Stomach (tissue), 4 donors: ENCODE data around the gene KRTAP4-1.
"Not testable (repeated sequence)": the region's sequence is repeated elsewhere in the genome, so short reads cannot be mapped to it uniquely, and the experiment has no call there.

ENCODE experiments used
- EP300 ChIP-seq: sonication (generic); formaldehyde crosslinking; IDR thresholded peaks from one replicate; pipeline ENCODE4 v1.6.1; 2017; ENCODE audit warnings: antibody characterized with exemption
- POLR2A ChIP-seq, 4 donors: fragments of 450-650 bp; IDR thresholded peaks; one replicate each; pipeline ENCODE4 v1.6.1; 2016; ENCODE audit warnings: antibody characterized with exemption in 4 of 4, control low read depth in 2 of 4, mild to moderate bottlenecking in 1 of 4, moderate library complexity in 1 of 4
- POLR2AphosphoS5 ChIP-seq, 3 donors: sonication (generic); formaldehyde crosslinking; IDR thresholded peaks; one replicate each; pipeline ENCODE4 v1.6.1; 2016; ENCODE audit warnings: antibody characterized with exemption in 3 of 3
- TF ChIP-seq, protein P1 (sequence below), 7 experiments: fragments of 450-650 bp in 4 of 7; fragments of 200-600 bp in 3 of 7; sonication (generic) in 3 of 7; IDR thresholded peaks; one replicate each; pipeline ENCODE4 v1.5.1; 2016 to 2019; ENCODE audit warnings: antibody characterized with exemption in 7 of 7, control low read depth in 2 of 7, mild to moderate bottlenecking in 1 of 7

- not testable (repeated sequence) for TF ChIP-seq EP300; POLR2AphosphoS5 (IDR thresholded peaks at IDR 0.05); POLR2A (IDR thresholded peaks at IDR 0.05)
- TF ChIP-seq, protein P1, sequence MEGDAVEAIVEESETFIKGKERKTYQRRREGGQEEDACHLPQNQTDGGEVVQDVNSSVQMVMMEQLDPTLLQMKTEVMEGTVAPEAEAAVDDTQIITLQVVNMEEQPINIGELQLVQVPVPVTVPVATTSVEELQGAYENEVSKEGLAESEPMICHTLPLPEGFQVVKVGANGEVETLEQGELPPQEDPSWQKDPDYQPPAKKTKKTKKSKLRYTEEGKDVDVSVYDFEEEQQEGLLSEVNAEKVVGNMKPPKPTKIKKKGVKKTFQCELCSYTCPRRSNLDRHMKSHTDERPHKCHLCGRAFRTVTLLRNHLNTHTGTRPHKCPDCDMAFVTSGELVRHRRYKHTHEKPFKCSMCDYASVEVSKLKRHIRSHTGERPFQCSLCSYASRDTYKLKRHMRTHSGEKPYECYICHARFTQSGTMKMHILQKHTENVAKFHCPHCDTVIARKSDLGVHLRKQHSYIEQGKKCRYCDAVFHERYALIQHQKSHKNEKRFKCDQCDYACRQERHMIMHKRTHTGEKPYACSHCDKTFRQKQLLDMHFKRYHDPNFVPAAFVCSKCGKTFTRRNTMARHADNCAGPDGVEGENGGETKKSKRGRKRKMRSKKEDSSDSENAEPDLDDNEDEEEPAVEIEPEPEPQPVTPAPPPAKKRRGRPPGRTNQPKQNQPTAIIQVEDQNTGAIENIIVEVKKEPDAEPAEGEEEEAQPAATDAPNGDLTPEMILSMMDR (IDR thresholded peaks at IDR 0.05): not testable (repeated sequence)
Observed at GRCh38 chr17:41189837-41190318, 5.2 kb upstream of the KRTAP4-1 start, which contains the start of gene KRTAP9-1.
